Activated CD4-positive, CD25-positive, alpha-beta regulatory T cell (primary cell): ENCODE results near the gene PADI2.
A peak's percentile ranks its signal among the peaks of the same experiment; 100 is the strongest.

Experiments
- DNase-seq, 4 experiments: peaks; one replicate each; lab custom pipeline; 2025; lab: John Stamatoyannopoulos, UW

PADI2 gene

DNA sequence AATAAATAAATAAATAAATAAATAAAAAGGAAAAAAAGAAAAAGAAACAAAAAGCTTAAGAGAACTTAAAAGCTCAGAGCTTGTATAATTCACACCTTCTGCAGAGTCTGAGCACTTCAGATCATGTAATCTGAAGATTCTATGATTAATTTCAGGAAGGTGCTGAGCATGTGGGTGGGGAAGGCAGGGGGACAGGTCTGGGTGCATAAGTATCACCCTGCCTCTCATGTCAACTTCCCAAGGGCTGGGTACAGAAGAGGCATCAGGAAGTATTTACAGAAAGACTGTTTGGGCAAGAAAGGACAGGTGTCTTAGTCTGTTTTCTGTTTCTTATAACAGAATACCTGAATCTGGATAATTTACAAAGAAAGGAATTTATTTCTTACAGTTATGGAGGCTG is 20.4 kb upstream of the PADI2 start:
- DNase-seq = no peak

DNA sequence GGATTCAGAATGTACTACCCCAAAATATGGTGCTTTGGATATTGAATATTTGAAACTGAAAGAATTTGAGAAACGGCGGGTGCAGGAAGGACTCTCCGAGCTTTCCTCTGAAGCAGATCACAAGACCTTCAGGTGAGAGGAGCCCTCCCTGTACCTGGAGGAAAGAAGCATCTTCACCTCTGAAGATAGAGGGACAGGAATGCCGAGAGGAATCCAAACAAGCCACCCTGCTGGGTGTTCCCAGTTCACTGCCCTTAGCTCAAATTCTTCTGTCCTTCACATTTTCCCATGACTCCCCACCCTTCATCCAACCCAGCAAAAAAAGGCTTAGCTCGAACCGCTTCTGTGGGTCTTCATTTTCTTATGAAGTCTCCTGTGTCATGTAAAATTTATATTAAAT is 18.2 kb upstream of the PADI2 start:
- DNase-seq = no peak

DNA sequence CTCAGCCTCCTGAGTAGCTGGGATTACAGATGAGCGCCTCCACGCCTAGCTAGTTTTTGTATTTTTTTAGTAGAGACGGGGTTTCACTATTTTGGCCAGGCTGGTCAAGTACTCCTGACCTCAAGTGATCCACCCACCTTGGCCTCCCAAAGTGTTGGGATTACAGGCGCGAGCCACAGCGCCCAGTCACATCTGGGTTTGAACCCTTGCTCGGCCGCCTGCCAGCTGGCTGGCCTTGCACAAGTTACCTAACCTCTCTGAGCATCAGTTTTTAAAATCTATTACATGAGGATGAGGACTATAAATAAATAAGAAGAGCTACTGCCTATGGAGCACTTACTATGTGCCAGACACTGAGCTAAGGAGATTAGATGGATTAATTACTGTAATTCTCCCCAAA is 17.7 kb upstream of the PADI2 start:
- no peak for DNase-seq

DNA sequence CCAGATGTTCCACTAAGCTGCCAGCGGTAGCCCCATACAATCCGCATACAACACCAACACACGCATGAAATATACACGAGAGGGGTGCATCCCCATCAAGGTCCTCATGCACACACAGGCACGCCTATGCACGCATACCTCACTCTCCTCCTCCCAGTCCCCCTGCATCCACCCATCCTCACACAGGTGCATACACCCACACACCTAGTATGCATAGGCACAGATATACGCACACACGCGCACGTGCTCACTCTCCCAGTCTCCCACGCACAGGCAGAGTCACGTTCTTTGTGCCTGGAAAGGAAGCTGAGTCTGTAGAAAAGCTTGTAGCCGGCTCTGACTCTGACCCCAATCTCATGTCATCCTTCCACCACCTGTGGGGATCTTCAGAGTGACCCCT is 16.9 kb upstream of the PADI2 start:
- DNase-seq = no peak

DNA sequence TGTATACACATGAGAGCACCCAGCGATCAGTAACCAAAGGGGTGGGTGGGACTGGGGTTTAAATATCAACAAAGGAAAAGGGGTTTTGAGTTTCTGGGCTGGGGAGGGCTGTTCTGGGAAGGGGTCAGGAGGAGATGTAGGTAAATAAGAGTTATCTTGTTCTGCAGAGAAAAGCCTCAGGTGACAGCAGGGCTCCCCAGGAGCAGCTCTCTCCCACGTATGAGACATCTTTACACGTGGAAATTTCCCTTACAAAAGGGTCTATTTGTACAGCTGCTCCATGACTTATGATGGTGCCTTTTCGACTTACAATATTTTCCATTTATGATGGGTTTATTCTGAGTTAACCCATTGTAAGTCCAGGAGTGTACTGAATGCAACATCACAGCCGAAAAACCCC is 16.3 kb upstream of the PADI2 start:
- no peak for DNase-seq

DNA sequence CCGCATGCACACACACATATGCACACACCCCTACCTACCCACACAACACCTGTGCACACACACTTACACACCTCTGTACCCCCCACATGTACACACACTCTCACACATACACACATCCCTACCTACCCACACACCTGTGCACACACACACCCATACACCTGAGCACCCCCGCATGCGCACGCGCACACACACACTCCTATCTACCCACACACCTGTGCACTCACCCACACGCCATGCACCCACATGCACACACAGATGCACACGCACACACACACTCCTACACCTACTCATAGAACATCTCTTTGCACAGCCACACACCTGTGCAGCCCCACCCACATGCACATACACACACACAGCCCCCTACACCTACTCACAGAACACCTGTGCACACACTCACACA is 15.5 kb upstream of the PADI2 start:
- no peak for DNase-seq

DNA sequence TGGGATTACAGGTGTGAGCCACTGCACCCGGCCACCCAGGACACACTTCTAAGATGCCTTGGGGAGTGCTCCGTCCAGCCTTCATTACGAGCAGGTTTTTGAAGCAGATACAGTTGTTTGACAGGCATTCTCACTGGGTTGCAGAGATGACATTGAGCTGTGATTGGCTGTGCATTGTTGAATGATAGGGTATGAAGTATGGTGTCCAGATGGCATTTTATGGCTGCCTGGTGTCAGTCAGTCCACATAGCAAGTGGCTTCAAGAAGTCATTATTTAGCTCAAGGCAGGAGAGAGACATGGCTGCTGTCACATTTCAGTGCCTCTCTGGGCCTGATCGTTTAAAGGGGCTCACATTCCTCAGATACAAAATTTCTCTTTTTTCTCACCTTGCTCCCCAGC is 14.8 kb upstream of the PADI2 start:
- no peak for DNase-seq

DNA sequence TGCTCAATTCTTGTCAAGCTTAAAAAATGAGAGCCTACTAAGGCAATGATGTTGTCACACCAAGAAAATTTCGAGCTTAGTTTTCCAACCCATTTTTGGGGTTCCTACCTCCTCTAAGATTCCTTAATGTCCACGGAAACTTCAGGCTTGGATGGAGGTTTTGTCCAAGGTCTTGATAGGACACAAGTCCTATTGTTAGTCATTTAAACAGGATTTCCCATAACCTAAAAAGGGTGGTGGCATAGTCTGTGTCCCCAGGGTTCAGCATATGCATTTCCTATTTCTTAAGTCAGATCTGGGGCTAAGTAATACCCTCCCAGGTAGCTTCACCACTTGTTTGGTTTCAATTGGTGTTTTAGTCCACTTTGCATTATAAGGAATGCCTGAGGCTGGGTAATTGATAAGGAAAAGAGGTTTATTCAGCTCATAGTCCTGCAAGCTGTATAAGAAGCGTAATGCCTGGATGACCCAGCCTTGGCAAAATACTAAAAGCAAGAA is 10.9 kb upstream of the PADI2 start:
- no peak for DNase-seq

DNA sequence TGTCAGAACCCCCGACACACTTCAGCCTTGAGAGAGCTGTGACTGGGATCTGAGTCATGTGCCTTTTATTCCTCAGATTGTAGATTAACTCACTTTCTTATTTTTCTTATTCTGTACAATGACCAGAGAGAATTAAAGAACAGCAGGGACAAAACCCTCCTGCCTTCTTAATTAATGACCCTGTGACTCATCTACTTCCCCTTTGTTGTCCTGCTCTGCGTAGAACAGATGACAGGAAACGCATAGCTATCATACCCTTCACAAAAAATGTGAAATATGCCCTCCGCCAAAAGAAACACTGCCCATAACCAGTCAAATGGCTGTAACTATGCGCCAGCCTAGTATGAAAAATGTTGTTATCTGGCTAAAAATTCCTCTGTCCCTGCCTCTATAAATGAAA is 9.1 kb upstream of the PADI2 start:
- DNase-seq = no peak

DNA sequence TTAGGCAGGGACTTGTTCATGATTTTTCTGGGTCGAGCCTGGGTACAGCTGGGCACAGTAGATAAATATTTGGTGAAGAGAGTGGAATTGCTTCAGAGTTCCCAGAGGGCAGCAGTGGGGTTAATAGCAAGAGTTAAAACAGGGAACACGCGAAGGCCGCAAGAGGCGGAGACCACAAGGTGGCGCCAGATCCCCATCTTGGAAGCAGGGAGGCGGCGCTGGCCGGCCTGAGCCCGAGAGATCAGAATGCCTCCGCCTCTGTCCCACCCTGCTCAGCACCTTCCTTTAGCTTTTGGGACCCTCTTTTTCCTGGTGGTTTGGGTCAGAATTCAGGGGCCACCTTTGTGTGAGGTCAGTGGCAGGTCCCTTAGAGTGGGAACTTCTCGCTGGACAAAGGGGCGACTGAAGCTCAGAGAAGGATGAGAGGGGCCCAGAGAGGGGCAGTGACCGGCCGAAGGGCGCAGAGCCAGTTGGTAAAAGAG is 6.5 kb upstream of the PADI2 start:
- peak; percentile 45 to 83 (median 70) for DNase-seq

DNA sequence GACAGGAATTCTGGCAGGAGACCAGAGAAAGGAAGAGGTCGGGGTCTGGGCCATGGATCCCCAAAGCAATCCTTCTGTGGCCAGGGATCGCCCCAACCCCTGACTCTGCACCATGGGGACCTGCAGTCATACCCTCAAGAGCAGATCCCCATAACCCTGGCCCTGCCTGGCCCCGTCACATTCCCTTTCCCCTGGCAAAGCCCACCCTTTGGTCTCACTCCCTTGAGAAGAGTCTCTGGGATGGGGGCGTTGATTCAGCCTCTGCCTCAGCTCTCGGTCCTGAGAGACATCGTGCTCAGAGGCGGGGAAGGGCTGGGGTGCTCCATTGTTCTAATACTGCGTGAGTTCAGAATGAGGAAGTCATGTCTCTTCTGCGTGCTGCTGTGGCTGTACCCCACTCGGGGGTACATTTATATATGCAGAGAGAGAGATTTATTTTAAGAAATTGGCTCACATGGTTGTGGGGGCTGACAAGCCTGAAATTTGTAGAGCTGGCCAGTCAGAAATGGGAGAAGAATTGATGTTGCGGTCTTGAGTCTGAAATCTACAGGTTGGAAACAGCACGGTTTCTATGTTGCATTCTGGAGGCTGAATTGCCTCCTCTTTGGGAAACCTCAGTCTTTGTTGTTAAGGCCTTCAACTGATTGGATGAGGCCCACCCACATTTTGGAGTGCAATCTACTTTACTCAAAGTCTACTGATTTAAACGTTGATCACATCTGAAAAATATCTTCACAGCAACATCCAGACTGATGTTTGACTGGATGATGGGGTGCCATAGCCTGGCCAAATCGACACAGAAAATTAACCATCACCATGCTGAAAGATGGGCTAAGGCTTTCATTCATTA is 4.2 kb upstream of the PADI2 start:
- no peak for DNase-seq

DNA sequence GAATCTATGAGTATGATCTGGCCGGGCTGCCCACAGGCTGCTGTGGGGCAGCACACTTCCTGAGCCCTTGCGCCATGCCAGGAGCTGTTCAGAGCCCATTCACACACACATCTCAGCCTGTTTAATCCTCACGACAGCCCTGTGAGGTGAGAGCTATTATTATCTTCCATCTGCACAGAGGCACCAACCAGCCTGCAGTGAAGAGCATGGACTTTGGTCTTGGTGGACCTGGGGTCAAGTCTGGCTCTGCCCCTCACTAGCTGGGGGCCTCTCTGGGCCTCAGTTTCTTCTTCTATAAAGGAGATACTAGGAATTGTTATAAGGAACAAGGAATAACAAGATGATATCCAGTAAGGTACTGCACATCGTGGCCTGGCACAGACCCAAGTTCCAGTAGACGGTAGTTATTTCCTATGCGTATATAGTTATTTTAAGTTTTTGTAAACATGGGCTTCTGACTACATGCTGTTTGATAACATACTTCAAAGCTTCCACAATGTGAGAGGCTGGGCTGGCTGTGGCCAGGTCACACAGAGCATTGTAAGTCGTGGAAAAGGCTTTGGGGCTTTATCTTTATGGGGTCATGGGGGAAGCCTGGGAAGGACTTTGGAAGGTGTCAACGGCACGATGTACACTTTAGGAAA is 3.4 kb upstream of the PADI2 start:
- DNase-seq = no peak

DNA sequence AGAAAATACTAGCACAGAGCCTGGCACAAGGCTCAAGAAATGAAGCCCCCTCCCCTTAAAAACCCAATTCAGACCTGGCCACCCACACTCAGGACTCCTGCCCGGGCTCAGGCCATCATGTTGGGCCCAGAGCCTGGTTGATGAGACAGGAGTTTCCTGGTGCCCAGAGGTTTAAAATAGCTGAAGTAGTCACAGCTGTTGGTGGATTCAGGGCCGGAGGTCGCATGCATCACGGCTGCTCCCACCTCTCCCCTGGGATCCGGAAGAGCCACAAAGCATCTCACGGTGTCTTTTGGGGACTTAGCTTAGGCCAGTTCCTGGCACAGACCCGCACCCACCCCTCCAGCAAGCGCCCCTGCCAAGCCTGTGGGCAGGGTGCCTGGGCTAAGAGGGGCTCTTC is 2.6 kb upstream of the PADI2 start:
- no peak for DNase-seq

DNA sequence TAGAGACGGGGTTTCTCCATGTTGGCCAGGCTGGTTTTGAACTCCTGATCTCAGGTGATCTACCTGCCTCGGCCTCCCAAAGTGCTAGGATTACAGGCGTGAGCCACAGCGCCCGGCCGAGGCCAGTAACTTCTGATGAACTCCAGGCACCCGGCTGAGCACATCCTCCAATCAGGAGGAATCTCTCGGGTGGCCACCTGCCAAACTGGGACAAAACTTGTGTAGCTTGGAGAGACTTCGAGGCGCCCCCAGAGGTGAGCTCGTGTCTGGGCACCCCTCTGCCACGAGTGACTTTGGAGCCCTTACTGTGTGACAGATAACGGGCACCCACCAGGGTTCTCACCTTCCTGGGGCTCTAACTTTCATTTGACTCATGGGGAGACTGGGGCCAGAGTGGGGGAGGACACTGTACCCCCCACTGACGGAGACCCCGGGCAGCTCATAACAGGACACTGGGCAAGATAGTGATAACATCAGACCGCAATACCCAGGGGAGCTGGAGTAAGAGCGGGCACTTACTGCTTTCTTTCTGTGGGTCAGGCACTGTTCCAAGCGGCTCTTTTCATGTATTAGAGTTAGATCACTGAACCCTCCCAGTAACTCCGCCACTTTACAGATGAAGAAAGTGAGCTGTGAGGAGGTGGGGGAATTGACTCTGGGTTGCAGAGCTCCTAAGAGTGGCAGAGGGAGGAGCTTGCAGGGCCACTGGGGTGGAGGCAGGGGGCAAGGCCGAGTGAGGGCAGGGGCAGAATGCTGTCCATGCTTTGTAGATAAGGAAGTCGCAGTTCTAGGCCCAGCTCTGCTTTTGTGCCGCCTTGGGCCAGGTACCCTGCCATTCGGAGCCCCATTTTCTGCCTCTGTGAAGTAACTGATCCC is 1.9 kb upstream of the PADI2 start:
- DNase-seq = no peak

DNA sequence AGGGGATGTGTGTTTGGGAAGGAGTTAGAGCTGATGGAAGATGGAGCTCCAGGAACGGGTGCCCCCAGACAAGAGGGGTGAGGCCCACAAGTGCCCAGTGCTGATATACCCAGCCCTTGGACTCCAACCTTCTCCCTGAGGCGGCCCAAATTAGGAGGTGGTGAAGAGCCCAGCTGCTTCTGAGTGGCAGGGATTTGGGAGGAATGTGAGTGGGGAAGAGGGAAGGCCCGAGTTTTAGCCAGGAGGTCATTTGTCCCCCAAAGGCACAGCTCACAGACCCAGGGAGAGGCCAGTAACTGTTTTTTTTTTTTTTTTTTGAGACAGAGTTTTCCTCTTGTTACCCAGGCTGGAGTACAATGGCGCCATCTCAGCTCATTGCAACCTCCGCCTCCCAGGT is 1.2 kb upstream of the PADI2 start:
- DNase-seq = no peak

DNA sequence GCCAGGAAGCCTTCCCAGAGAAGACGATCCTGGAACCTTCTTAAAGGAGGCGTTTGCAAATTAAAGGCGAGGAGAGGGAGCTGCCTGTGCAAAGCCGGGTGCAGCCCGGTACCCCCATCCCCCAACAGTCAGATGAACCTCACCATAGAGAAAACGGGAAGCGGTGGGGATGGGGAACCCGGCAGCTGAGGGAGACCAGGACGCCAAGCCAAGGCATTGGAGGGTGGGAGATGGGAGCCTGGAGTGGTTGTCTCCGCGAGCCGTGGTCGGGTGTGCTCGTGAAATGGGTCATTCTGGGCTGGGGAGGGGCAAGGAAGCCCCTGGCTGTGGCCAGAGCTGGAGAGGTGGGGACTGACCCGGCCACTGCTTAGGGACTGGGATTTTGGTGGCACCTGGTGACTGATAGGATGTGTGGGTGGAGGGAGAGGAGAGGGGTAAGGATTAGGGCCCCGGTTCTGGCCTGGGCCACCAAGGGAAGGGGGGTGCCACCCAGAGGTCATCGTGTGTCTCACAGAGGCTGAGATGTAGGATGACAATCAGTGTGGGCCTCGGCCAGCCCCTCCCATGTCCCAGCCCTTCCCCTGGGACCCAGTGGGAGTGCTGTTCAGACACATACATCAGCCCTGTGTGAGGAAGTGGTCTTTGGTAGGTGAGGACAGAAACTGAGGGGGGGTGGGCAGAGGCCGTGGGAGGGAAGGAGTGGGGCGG is 676 bp upstream of the PADI2 start:
- no peak for DNase-seq

DNA sequence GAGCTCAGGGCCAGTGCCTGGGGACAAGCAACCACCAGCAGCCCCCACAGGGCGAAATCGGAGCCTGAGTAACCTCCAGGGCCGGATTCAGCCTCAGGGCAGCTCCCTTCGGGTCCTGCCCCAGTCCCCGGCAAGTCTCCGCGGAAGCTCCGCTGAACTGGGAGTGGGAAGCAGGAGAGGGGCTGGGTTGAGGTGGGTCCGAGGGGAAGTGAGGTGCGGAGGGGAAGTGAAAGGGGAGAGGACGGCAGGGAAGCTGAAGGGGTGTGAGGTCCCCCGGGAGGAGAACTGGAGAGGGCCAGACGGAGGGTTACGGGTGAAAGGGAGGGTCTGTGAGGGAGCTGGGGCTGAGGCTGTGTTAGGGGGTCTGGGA is 560 bp downstream of the PADI2 start:
- no peak for DNase-seq

DNA sequence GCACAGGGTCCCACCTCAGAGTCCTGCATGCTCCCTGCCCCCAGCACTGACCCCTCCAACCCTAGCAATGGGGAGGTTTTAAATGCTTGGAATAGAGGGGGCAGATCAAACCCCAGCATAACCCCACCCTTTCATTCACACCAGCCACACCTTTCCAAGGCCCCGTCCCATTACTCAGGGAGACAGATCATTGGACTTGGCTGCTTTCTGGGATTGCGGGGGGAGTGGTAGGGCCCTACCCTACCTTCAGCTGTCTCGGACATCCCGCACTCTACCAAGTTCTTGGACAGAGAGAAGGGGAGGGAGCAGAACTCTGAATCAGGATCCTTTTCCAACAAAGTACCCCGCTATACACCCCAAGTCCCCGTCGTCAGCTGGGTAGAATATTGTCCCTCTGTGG is 983 bp downstream of the PADI2 start:
- DNase-seq = no peak

DNA sequence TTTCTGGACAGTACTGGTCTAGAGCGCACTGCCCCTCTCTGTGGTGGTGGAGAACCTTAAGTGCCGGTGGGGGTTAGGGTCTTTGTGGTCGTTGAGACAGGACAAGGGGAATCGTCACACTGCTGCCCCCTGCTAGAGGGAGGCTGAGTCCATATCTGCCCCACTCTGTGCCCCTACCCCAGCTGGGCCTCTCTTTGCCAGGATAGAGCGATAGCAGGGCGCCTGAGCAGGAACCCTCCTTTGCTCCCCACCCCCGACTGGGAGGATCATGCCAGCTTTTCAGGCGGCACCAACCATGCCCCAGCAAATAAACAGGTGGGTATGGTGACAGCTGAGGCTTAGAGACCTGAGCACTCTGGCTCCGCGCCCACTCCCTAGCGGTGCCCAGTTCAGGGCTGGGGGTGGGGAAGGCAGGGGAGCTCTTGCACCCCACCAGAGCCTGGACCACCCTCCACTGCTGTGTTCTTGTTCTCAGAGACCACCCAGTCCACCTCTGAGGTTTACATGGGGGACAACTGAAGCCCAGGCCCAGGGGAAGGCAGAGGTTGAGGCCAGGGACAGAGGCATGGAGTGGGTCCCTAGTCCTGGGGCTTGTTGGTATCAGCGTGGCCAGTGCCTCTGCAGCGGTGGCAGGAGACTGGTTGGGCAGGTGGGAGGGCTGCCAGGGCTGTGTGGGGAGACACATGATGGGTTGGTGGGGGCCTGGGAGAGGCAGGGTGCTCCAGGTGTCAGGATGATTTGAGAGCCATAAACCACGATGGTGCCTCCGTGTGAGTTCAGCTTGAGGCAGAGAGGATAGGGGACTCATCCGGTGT is 1.6 kb downstream of the PADI2 start:
- DNase-seq = no peak

DNA sequence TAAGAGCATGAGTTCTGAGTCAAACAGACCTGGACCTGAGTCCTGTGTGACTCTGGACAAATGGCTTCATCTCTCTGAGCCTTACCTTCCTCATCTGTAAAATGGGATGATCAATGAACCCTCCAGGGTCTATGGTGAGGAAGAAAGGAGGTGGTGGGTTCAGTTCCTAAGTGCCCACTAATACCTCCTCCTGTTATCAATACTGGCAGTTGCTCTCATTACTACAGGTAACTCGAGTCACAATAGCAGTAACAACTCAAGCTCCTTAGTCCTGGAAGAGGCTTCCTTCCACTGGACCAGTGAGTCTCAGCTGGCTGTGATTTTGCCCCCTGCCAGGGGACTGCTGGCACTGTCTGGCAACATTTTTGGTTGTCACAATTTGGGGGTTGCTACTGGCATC is 2.6 kb downstream of the PADI2 start:
- no peak for DNase-seq

DNA sequence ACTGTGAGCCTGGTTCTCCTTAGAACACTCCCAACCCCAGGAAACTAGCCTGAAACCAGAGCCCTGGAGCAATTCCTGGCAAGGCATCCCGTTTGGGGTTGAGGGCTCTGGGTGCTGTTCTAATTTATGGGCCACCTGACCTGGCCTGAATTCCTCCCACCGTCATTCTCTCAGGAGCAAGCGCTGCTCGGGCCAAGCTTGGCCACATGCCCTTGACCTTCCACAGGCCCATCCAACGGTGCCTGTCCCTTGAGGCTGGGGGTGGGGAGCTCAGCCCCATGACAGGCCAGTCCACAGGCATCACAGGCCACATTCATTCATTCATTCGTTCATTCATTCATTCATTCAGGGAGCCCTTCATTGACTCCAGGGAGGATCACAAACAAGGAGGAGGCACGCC is 5.3 kb downstream of the PADI2 start:
- DNase-seq = no peak
